AG09309 (cell line): ENCODE measurements around the gene SPDYA.

ENCODE experiments used
- DNase-seq: peaks from one replicate; pipeline ENCODE4 v3.0.0-alpha.2; 2010; ENCODE audit warnings: low read depth
- H3K4me3 ChIP-seq: 2 replicates; pipeline ENCODE4 v1.5.1; 2011; ENCODE audit warnings: mild to moderate bottlenecking, low read depth, low read length, moderate library complexity; ENCODE audit not compliant: control insufficient read depth
- TF ChIP-seq, protein P1 (sequence below): IDR thresholded peaks from 2 replicates; pipeline ENCODE4 v1.5.1; 2011; ENCODE audit warnings: mild to moderate bottlenecking, low read depth, low read length, inconsistent platforms; ENCODE audit not compliant: insufficient read depth, control insufficient read depth; ENCODE audit errors: missing control alignments

SPDYA gene

DNA sequence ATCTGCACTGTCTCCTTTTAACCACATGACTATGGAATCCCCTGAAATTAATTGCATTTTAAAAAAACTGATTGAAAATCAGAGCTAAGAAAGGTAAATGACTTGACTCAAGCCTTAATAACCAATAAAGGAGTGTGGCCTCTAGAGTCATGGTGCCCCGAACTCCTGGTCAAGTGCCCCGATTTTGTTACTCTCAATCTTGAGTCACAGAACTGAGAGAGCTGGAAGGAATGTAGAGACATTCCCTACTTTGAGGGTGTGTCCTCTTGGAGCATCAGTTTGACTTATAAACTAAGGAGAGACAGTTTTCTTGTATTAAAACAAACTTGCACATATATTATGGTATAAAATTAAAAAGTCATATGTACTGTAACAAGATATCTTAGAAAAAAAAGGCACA lies 86.3 kb downstream of the SPDYA start:
- TF ChIP-seq, protein P1, sequence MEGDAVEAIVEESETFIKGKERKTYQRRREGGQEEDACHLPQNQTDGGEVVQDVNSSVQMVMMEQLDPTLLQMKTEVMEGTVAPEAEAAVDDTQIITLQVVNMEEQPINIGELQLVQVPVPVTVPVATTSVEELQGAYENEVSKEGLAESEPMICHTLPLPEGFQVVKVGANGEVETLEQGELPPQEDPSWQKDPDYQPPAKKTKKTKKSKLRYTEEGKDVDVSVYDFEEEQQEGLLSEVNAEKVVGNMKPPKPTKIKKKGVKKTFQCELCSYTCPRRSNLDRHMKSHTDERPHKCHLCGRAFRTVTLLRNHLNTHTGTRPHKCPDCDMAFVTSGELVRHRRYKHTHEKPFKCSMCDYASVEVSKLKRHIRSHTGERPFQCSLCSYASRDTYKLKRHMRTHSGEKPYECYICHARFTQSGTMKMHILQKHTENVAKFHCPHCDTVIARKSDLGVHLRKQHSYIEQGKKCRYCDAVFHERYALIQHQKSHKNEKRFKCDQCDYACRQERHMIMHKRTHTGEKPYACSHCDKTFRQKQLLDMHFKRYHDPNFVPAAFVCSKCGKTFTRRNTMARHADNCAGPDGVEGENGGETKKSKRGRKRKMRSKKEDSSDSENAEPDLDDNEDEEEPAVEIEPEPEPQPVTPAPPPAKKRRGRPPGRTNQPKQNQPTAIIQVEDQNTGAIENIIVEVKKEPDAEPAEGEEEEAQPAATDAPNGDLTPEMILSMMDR: no peak
- DNase-seq: no peak
- H3K4me3 ChIP-seq: no peak overlapping the region

DNA sequence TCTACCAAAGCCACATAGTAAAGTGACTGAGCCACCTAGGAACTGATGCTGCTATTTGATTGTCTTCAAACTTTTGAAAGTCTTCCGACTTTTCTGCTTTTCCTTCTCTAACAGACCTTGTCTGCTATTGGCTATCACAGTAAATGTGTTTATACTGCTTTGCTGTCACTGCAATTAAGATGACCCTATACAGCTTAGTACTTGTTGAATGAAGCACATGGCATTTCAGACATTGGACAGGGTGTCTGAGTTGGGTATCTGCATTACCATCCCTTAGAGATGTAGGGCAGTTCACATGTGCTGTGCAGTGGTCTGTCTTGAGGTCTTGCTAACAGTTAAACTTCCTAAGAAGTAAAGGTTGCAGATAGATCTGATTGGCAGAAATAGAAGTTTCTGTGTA lies 87.4 kb downstream of the SPDYA start:
- TF ChIP-seq, protein P1: no peak
- no peak for DNase-seq
- no peak overlapping the region for H3K4me3 ChIP-seq
